Neuron (in vitro differentiated cells): Measurements from ENCODE around the gene XCR1.

ENCODE experiments used
- H2AFZ ChIP-seq: one replicate; pipeline ENCODE4 v1.6.1; 2013; ENCODE audit warnings: low read depth, mild to moderate bottlenecking, inconsistent platforms, low read length, moderate library complexity
- H3K27me3 ChIP-seq: one replicate; pipeline ENCODE4 v1.6.1; 2013; ENCODE audit warnings: low read length; ENCODE audit not compliant: insufficient read depth
- H3K36me3 ChIP-seq: one replicate; pipeline ENCODE4 v1.6.1; 2013; ENCODE audit warnings: low read length; ENCODE audit not compliant: insufficient read depth
- H3K4me1 ChIP-seq: one replicate; pipeline ENCODE4 v1.6.1; 2013; ENCODE audit warnings: low read length; ENCODE audit not compliant: insufficient read depth
- H3K4me3 ChIP-seq: 2 replicates; pipeline ENCODE4 v1.5.1; 2013; ENCODE audit warnings: mild to moderate bottlenecking, low read length, moderate library complexity
- H3K9me3 ChIP-seq: one replicate; pipeline ENCODE4 v1.6.1; 2013; ENCODE audit warnings: low read length

XCR1 gene

GRCh38 chr3:45980819-45981218, 46.5 kb downstream of the XCR1 start:
- H3K4me1 ChIP-seq, result no peaks in the 10 kb centered on the region
- H3K36me3 ChIP-seq, result peaks cover 63% of the 10 kb centered on the region
- no peak overlapping the region for H2AFZ ChIP-seq
- H3K4me3 ChIP-seq, result no peak overlapping the region
- H3K9me3 ChIP-seq, result no peaks in the 10 kb centered on the region
- H3K27me3 ChIP-seq, result no peaks in the 10 kb centered on the region

- H2AFZ ChIP-seq, result no peak overlapping the region
- no peaks in the 10 kb centered on the region for H3K27me3 ChIP-seq
- no peaks in the 10 kb centered on the region for H3K4me1 ChIP-seq
- H3K4me3 ChIP-seq, result no peak overlapping the region
- peaks cover 67% of the 10 kb centered on the region for H3K36me3 ChIP-seq
- H3K9me3 ChIP-seq, result no peaks in the 10 kb centered on the region
Measured at GRCh38 chr3:45980229-45980813, 47.0 kb downstream of the XCR1 start.

GRCh38 chr3:45979378-45979777, 47.9 kb downstream of the XCR1 start:
- H3K4me3 ChIP-seq, result no peak overlapping the region
- no peaks in the 10 kb centered on the region for H3K27me3 ChIP-seq
- no peak overlapping the region for H2AFZ ChIP-seq
- no peaks in the 10 kb centered on the region for H3K9me3 ChIP-seq
- peaks cover 66% of the 10 kb centered on the region for H3K36me3 ChIP-seq
- H3K4me1 ChIP-seq, result no peaks in the 10 kb centered on the region

- Histone ChIP-seq H3K27me3 (no peaks in the 10 kb centered on the region), H2AFZ (no peak overlapping the region), H3K4me3 (no peak overlapping the region), H3K9me3 (no peaks in the 10 kb centered on the region), H3K4me1 (no peaks in the 10 kb centered on the region), H3K36me3 (peaks cover 62% of the 10 kb centered on the region)
Measured at GRCh38 chr3:45978006-45978761, 49.1 kb downstream of the XCR1 start.

- H2AFZ ChIP-seq, result no peak overlapping the region
- no peaks in the 10 kb centered on the region for H3K9me3 ChIP-seq
- no peak overlapping the region for H3K4me3 ChIP-seq
- H3K27me3 ChIP-seq, result no peaks in the 10 kb centered on the region
- peaks cover 51% of the 10 kb centered on the region for H3K36me3 ChIP-seq
- H3K4me1 ChIP-seq, result no peaks in the 10 kb centered on the region
Measured at GRCh38 chr3:45976191-45977091, 50.8 kb downstream of the XCR1 start.

GRCh38 chr3:45975686-45976085, 51.6 kb downstream of the XCR1 start:
- no peak overlapping the region for H2AFZ ChIP-seq
- H3K4me1 ChIP-seq, result no peaks in the 10 kb centered on the region
- no peaks in the 10 kb centered on the region for H3K27me3 ChIP-seq
- H3K9me3 ChIP-seq, result no peaks in the 10 kb centered on the region
- H3K36me3 ChIP-seq, result peaks cover 44% of the 10 kb centered on the region
- no peak overlapping the region for H3K4me3 ChIP-seq

GRCh38 chr3:45974686-45975085, 52.6 kb downstream of the XCR1 start:
- H3K9me3 ChIP-seq, result no peaks in the 10 kb centered on the region
- no peak overlapping the region for H2AFZ ChIP-seq
- H3K4me1 ChIP-seq, result no peaks in the 10 kb centered on the region
- H3K4me3 ChIP-seq, result no peak overlapping the region
- peaks cover 44% of the 10 kb centered on the region for H3K36me3 ChIP-seq
- no peaks in the 10 kb centered on the region for H3K27me3 ChIP-seq

- no peaks in the 10 kb centered on the region for H3K9me3 ChIP-seq
- H3K27me3 ChIP-seq, result no peaks in the 10 kb centered on the region
- peaks cover 51% of the 10 kb centered on the region for H3K36me3 ChIP-seq
- no peak overlapping the region for H2AFZ ChIP-seq
- H3K4me3 ChIP-seq, result no peak overlapping the region
- no peaks in the 10 kb centered on the region for H3K4me1 ChIP-seq
Measured at GRCh38 chr3:45972534-45973402, 54.5 kb downstream of the XCR1 start.

- Histone ChIP-seq H3K9me3 (no peaks in the 10 kb centered on the region), H3K27me3 (no peaks in the 10 kb centered on the region), H2AFZ (no peak overlapping the region), H3K36me3 (peaks cover 64% of the 10 kb centered on the region), H3K4me1 (no peaks in the 10 kb centered on the region), H3K4me3 (no peak overlapping the region)
Measured at GRCh38 chr3:45969953-45970352, 57.3 kb downstream of the XCR1 start.

GRCh38 chr3:45969116-45969515, 58.2 kb downstream of the XCR1 start:
- Histone ChIP-seq H2AFZ (no peak overlapping the region), H3K4me1 (no peaks in the 10 kb centered on the region), H3K36me3 (peaks cover 68% of the 10 kb centered on the region), H3K4me3 (no peak overlapping the region), H3K27me3 (no peaks in the 10 kb centered on the region), H3K9me3 (no peaks in the 10 kb centered on the region)

- Histone ChIP-seq H2AFZ (no peak overlapping the region), H3K36me3 (peaks cover 69% of the 10 kb centered on the region), H3K4me1 (no peaks in the 10 kb centered on the region), H3K9me3 (no peaks in the 10 kb centered on the region), H3K4me3 (no peak overlapping the region), H3K27me3 (no peaks in the 10 kb centered on the region)
Measured at GRCh38 chr3:45968706-45969105, 58.6 kb downstream of the XCR1 start.

- Histone ChIP-seq H3K36me3 (peaks cover 71% of the 10 kb centered on the region), H3K4me1 (no peaks in the 10 kb centered on the region), H3K27me3 (no peaks in the 10 kb centered on the region), H2AFZ (no peak overlapping the region), H3K4me3 (no peak overlapping the region), H3K9me3 (no peaks in the 10 kb centered on the region)
Measured at GRCh38 chr3:45968149-45968548, 59.1 kb downstream of the XCR1 start.
